Endothelial cell of umbilical vein (primary cell): ENCODE data around the gene DUSP5. TPM values are rescaled to one million over a fixed set of nuclear protein-coding genes. Genes with fewer than 3 reads are reported as not detected.

ENCODE experiments used
- BruUV-seq: library from RNA; stranded (reverse); fragments of 400-500 nt; replicated peaks from 2 replicates; lab custom pipeline; 2021; lab: Mats Ljungman, UMichigan
- CTCF ChIA-PET: fragments of 300-600, 350-600 bp; sonication (Branson Sonifier 250); formaldehyde crosslinking; loops from one replicate; lab custom pipeline; 2021; ENCODE audit warnings: antibody characterized with exemption, inconsistent platforms; lab: Charles Lee
- POLR2A ChIA-PET: fragments of 300-600, 350-600 bp; sonication (Branson Sonifier 250); formaldehyde crosslinking; loops from one replicate; lab custom pipeline; 2021; ENCODE audit warnings: antibody characterized with exemption, inconsistent platforms; lab: Charles Lee
- DNase-seq: peaks from one replicate; pipeline ENCODE4 v3.0.0-alpha.2; 2011; ENCODE audit warnings: low read depth, low spot score
- FAIRE-seq: peaks from 2 replicates; lab custom pipeline; 2011; peaks lifted over from hg19 to GRCh38; lab: Jason Lieb, UNC
- H2AFZ ChIP-seq: 2 replicates; pipeline ENCODE4 v1.6.0; 2012; ENCODE audit warnings: low read depth, low read length, control low read depth, inconsistent platforms
- H3K27ac ChIP-seq: 2 replicates; pipeline ENCODE4 v1.5.1; 2011; ENCODE audit warnings: low read depth, mild to moderate bottlenecking, control low read depth, low read length, moderate library complexity; ENCODE audit not compliant: insufficient read depth
- H3K27me3 ChIP-seq, 2 experiments: 2 replicates each; pipeline versions ENCODE4 v1.6.0 to v1.6.1; 2011; ENCODE audit warnings: low read length in 2 of 2, mixed read lengths in 1 of 2; ENCODE audit not compliant: control insufficient read depth in 2 of 2, insufficient read depth in 2 of 2
- H3K36me3 ChIP-seq, 2 experiments: 2 replicates in 1 of 2; 3 replicates in 1 of 2; pipeline ENCODE4 v1.5.1; 2011; ENCODE audit warnings: low read length in 2 of 2, mild to moderate bottlenecking in 1 of 2, moderate library complexity in 1 of 2; ENCODE audit not compliant: control insufficient read depth in 2 of 2, insufficient read depth in 2 of 2; ENCODE audit errors: extremely low read depth in 1 of 2
- H3K4me1 ChIP-seq: 3 replicates; pipeline ENCODE4 v1.5.1; 2011; ENCODE audit warnings: mild to moderate bottlenecking, low read length; ENCODE audit not compliant: control insufficient read depth, insufficient read depth; ENCODE audit errors: extremely low read depth
- H3K4me2 ChIP-seq: 2 replicates; pipeline ENCODE4 v1.6.1; 2011; ENCODE audit warnings: low read length, control low read depth, mixed read lengths; ENCODE audit not compliant: insufficient read depth
- H3K4me3 ChIP-seq, 3 experiments: fragments of 200-600 bp in 1 of 3; sonication (generic), shearing (Covaris generic) in 1 of 3; replicated peaks in 1 of 3; 2 replicates each; pipeline ENCODE4 v1.5.1; 2011 to 2016; ENCODE audit warnings: control low read depth in 3 of 3, low read length in 3 of 3, mild to moderate bottlenecking in 2 of 3, inconsistent platforms in 1 of 3, low read depth in 1 of 3, moderate library complexity in 1 of 3; ENCODE audit not compliant: insufficient read depth in 1 of 3
- H3K79me2 ChIP-seq: 2 replicates; pipeline ENCODE4 v1.6.0; 2012; ENCODE audit warnings: low read length, inconsistent platforms; ENCODE audit not compliant: control insufficient read depth, insufficient read depth
- H3K9ac ChIP-seq: replicated peaks from 2 replicates; pipeline ENCODE3; 2011; ENCODE audit warnings: low read length, control low read depth; ENCODE audit not compliant: insufficient read depth; ENCODE audit errors: extremely low read depth
- H3K9me1 ChIP-seq: replicated peaks from 3 replicates; pipeline ENCODE4 v1.6.0; 2011; ENCODE audit warnings: mild to moderate bottlenecking, low read length; ENCODE audit not compliant: control insufficient read depth, insufficient read depth; ENCODE audit errors: extremely low read depth
- H3K9me3 ChIP-seq: replicated peaks from 2 replicates; pipeline ENCODE4 v1.5.1; 2012; ENCODE audit warnings: low read length, inconsistent platforms; ENCODE audit not compliant: control insufficient read depth, insufficient read depth
- H4K20me1 ChIP-seq: replicated peaks from 2 replicates; pipeline ENCODE3; 2011; ENCODE audit warnings: mild to moderate bottlenecking, low read length; ENCODE audit not compliant: control insufficient read depth, insufficient read depth; ENCODE audit errors: extremely low read depth
- CTCF ChIP-seq, 2 donors: IDR thresholded peaks; 1 replicate in 1 of 2; 2 replicates in 1 of 2; pipeline ENCODE4 v1.5.1; 2011; ENCODE audit warnings: low read length in 2 of 2, mild to moderate bottlenecking in 2 of 2, moderate library complexity in 2 of 2, control low read depth in 1 of 2, inconsistent platforms in 1 of 2, low read depth in 1 of 2; ENCODE audit not compliant: insufficient read depth in 1 of 2; ENCODE audit errors: extremely low read depth in 1 of 2
- EZH2 ChIP-seq: IDR thresholded peaks from 2 replicates; pipeline ENCODE4 v1.6.1; 2012; ENCODE audit warnings: borderline replicate concordance, low read depth, mild to moderate bottlenecking, moderate library complexity, low read length, inconsistent platforms; ENCODE audit not compliant: severe bottlenecking
- FOS ChIP-seq: IDR thresholded peaks from 2 replicates; pipeline ENCODE4 v1.6.1; 2011; ENCODE audit warnings: mild to moderate bottlenecking, low read length, moderate library complexity, borderline replicate concordance; ENCODE audit not compliant: insufficient read depth
- GATA2 ChIP-seq: IDR thresholded peaks from 2 replicates; pipeline ENCODE4 v1.7.0; 2011; ENCODE audit warnings: low read depth, mild to moderate bottlenecking, moderate library complexity, mixed read lengths, low read length; ENCODE audit not compliant: insufficient read length, insufficient read depth
- JUN ChIP-seq: IDR thresholded peaks from 2 replicates; pipeline ENCODE4 v1.6.1; 2011; ENCODE audit warnings: borderline replicate concordance, low read depth; ENCODE audit not compliant: insufficient read length, insufficient read depth
- MAX ChIP-seq: IDR thresholded peaks from 2 replicates; pipeline ENCODE4 v1.6.1; 2011; ENCODE audit not compliant: insufficient read depth, insufficient read length
- MYC ChIP-seq: IDR thresholded peaks from one replicate; pipeline ENCODE4 v1.6.1; 2011; ENCODE audit warnings: mild to moderate bottlenecking, low read depth, low read length
- POLR2A ChIP-seq: IDR thresholded peaks from 2 replicates; pipeline ENCODE4 v1.6.1; 2012; ENCODE audit warnings: low read depth, mild to moderate bottlenecking, control low read depth, low read length
- POLR2AphosphoS5 ChIP-seq: IDR thresholded peaks from 2 replicates; pipeline ENCODE4 v1.6.1; 2012; ENCODE audit warnings: low read depth, mild to moderate bottlenecking, control low read depth, low read length, moderate library complexity; ENCODE audit not compliant: insufficient read depth
- dilution Hi-C: fragments of 300-500 bp; cut with MboI; formaldehyde crosslinking; loops from one replicate; pipeline ENCODE4 v1.15.0; 2019; ENCODE audit warnings: low sequenced_read_pairs; ENCODE audit not compliant: extremely low pct_ligation_motif_present
- intact Hi-C: fragments of 100-400 bp; cut with micrococcal nuclease; formaldehyde crosslinking; loops from one replicate; pipeline ENCODE4 v1.10.0; 2022
- polyA plus RNA-seq, 4 experiments: library from polyadenylated mRNA; depleted of rRNA in 3 of 4; stranded (reverse) in 3 of 4; unstranded in 1 of 4; fragments of >200 nt; gene quantifications; 2 replicates each; pipeline versions ENCODE4 v1.2.1 to v1.2.3, GENCODE V29; 2011 to 2012; ENCODE audit warnings: missing spikeins in 1 of 4
- total RNA-seq: library from RNA; stranded (reverse); gene quantifications from 2 replicates; pipeline ENCODE4 v1.2.3, GENCODE V29; 2021

The DUSP5 gene
- total and polyA plus RNA-seq, 2 donors (not counting 3 experiments of a cell fraction or from before 2014, with no cell fraction given), result 12.2 to 25.2 TPM

GRCh38 chr10:110501142-110501937, 3.6 kb downstream of the DUSP5 start:
- Histone ChIP-seq H3K9me3 (no peaks in the 10 kb centered on the region), H3K27ac (peak overlapping the region; percentile 92), H3K4me3 (peak overlapping the region in 1 of 3 experiments; percentile 14), H3K36me3 (no peaks in the 10 kb centered on the region), H3K9me1 (no peaks in the 10 kb centered on the region), H3K4me1 (peaks cover 75% of the 10 kb centered on the region), H4K20me1 (no peaks in the 10 kb centered on the region), H3K27me3 (no peaks in the 10 kb centered on the region), H2AFZ (no peak overlapping the region), H3K4me2 (peak overlapping the region; percentile 91), H3K79me2 (peaks cover 80% of the 10 kb centered on the region), H3K9ac (peak overlapping the region; percentile 96)
- TF ChIP-seq POLR2AphosphoS5 (peak; percentile 60), EZH2 (no peak), JUN (peak; percentile 95), FOS (peak; percentile 95), POLR2A (no peak), GATA2 (peak; percentile 16), CTCF (IDR thresholded peaks at IDR 0.05; ENCODE audit: extremely low read depth in 1 of 2, insufficient read depth in 1 of 2, low read depth in 1 of 2, low read length in 2 of 2) (no peak), MAX (no peak), MYC (peak; percentile 20)
- DNase-seq, result peak; percentile 92
- intact Hi-C loops (loop anchor here (1.0 to 5.0 kb wide), 3 partner anchors 27 to 416 kb away; partner anchors contain the start of genes BBIP1 and SHOC2), dilution Hi-C loops (no loop called here)
- no TSS peak for BruUV-seq
- CTCF ChIA-PET, result interaction anchor here (0.6 to 16.9 kb wide), 17 partner anchors 8 to 527 kb away, joined by 3 to 268 read pairs (median 4); partner anchors contain the start of gene SMNDC1
- POLR2A ChIA-PET, result interaction anchor here (0.9 to 1.5 kb wide), 4 partner anchors 11 to 148 kb away, joined by 3 to 6 read pairs (median 4); no protein-coding TSS in a partner anchor
- FAIRE-seq, result peak; percentile 92
